ENCODE results near the gene GSK3B.

- TF ChIP-seq POLR2A (IDR thresholded peaks at IDR 0.05): no peak
- no peak for TF ChIP-seq CTCF (IDR thresholded peaks at IDR 0.05)
Measured at GRCh38 chr3:120067083-120067482, 27.2 kb downstream of the GSK3B start.

All from prostate gland (tissue), 2 donors.